Progenitor cell of endocrine pancreas (in vitro differentiated cells): Measurements from ENCODE around the gene TP53RK. TPM values are rescaled to one million over a fixed set of nuclear protein-coding genes. Genes with fewer than 3 reads are reported as not detected.

Source experiments
- DNase-seq: peaks from one replicate; pipeline ENCODE4 v3.0.0; 2021; ENCODE audit warnings: low spot score; ENCODE audit not compliant: unreplicated experiment
- H3K27ac Mint-ChIP-seq: 2 replicates; pipeline ENCODE4 v1.8.0; 2021; ENCODE audit warnings: mild to moderate bottlenecking, moderate library complexity, mixed read lengths
- H3K27me3 Mint-ChIP-seq: 2 replicates; pipeline ENCODE4 v1.8.0; 2021; ENCODE audit warnings: mixed read lengths
- H3K36me3 Mint-ChIP-seq: 2 replicates; pipeline ENCODE4 v1.8.0; 2022; ENCODE audit warnings: mixed read lengths; ENCODE audit not compliant: insufficient read depth
- H3K4me1 Mint-ChIP-seq: 2 replicates; pipeline ENCODE4 v1.8.0; 2021; ENCODE audit warnings: low read depth, mixed read lengths
- H3K4me3 Mint-ChIP-seq: 2 replicates; pipeline ENCODE4 v1.8.0; 2021; ENCODE audit warnings: low read depth, mild to moderate bottlenecking, moderate library complexity, mixed read lengths
- H3K9me3 Mint-ChIP-seq: 2 replicates; pipeline ENCODE4 v1.8.0; 2021; ENCODE audit warnings: low read depth, mixed read lengths
- CTCF ChIP-seq: fragments of 200-600 bp; sonication (generic); IDR thresholded peaks from one replicate; pipeline ENCODE4 v1.5.0; 2021; ENCODE audit warnings: antibody characterized with exemption, mild to moderate bottlenecking; ENCODE audit not compliant: unreplicated experiment
- total RNA-seq: library from RNA; stranded (reverse); gene quantifications from 2 replicates; pipeline ENCODE4 v1.2.1, GENCODE V29; 2021

Gene TP53RK
- total RNA-seq, 1 donor from 2014 or later = 11.5 TPM

- peaks cover 17% of the 10 kb centered on the region for H3K36me3 Mint-ChIP-seq
- no peak overlapping the region for H3K27ac Mint-ChIP-seq
- no peaks in the 10 kb centered on the region for H3K27me3 Mint-ChIP-seq
- no peaks in the 10 kb centered on the region for H3K4me1 Mint-ChIP-seq
- H3K4me3 Mint-ChIP-seq = no peak overlapping the region
- no peak for TF ChIP-seq CTCF
- peaks cover 10% of the 10 kb centered on the region for H3K9me3 Mint-ChIP-seq
- no peak for DNase-seq
Observed at GRCh38 chr20:46723039-46723438, 33.8 kb upstream of the TP53RK start.

- DNase-seq = no peak
- no peaks in the 10 kb centered on the region for H3K4me1 Mint-ChIP-seq
- peaks cover 10% of the 10 kb centered on the region for H3K9me3 Mint-ChIP-seq
- H3K4me3 Mint-ChIP-seq = no peak overlapping the region
- no peak overlapping the region for H3K27ac Mint-ChIP-seq
- TF ChIP-seq CTCF = no peak
- H3K36me3 Mint-ChIP-seq = peaks cover 17% of the 10 kb centered on the region
- no peaks in the 10 kb centered on the region for H3K27me3 Mint-ChIP-seq
Observed at GRCh38 chr20:46722450-46722849, 33.2 kb upstream of the TP53RK start.

- Mint-ChIP-seq H3K36me3 (peaks cover 13% of the 10 kb centered on the region), H3K4me3 (no peak overlapping the region), H3K9me3 (peaks cover 10% of the 10 kb centered on the region), H3K27ac (no peak overlapping the region), H3K4me1 (no peaks in the 10 kb centered on the region), H3K27me3 (no peaks in the 10 kb centered on the region)
- no peak for DNase-seq
- TF ChIP-seq CTCF = no peak
Observed at GRCh38 chr20:46721476-46721875, 32.2 kb upstream of the TP53RK start.

- H3K27me3 Mint-ChIP-seq = no peaks in the 10 kb centered on the region
- TF ChIP-seq CTCF = no peak
- H3K4me3 Mint-ChIP-seq = no peak overlapping the region
- H3K9me3 Mint-ChIP-seq = peaks cover 10% of the 10 kb centered on the region
- no peak overlapping the region for H3K27ac Mint-ChIP-seq
- DNase-seq = no peak
- no peaks in the 10 kb centered on the region for H3K4me1 Mint-ChIP-seq
- peaks cover 13% of the 10 kb centered on the region for H3K36me3 Mint-ChIP-seq
Observed at GRCh38 chr20:46720776-46721425, 31.7 kb upstream of the TP53RK start.

- H3K27ac Mint-ChIP-seq = no peak overlapping the region
- peaks cover 10% of the 10 kb centered on the region for H3K9me3 Mint-ChIP-seq
- H3K27me3 Mint-ChIP-seq = no peaks in the 10 kb centered on the region
- H3K4me1 Mint-ChIP-seq = no peaks in the 10 kb centered on the region
- H3K4me3 Mint-ChIP-seq = no peak overlapping the region
- peaks cover 13% of the 10 kb centered on the region for H3K36me3 Mint-ChIP-seq
- no peak for DNase-seq
- no peak for TF ChIP-seq CTCF
Observed at GRCh38 chr20:46720019-46720418, 30.8 kb upstream of the TP53RK start.
